HG03135 (cell line): ENCODE results near the gene LRP8.

Experiments
- ATAC-seq: cut with Tn5 transposase; IDR thresholded peaks from one replicate; pipeline ENCODE4 v1.9.1; 2021; ENCODE audit warnings: mild to moderate bottlenecking, moderate library complexity; ENCODE audit not compliant: unreplicated experiment

LRP8 gene

DNA sequence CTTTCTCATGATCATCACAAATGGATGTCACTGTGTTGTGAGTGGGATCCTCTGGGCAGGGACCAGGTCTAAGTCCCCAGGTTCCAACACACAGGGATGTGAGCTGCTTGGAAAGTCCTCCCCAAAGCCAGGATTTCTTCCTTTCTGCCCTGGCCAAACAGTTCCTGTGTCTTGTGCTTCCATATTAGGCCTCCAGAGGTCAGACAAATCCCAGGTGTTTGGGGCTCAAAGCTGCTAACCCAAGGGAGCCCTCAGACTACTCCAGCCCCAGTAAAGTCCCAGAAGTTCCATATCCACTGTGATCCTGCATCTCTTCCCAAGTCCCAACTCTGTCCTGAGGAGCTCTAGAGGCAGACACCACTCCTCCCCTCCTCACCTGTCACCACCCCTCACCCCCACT is 61.8 kb downstream of the LRP8 start:
- ATAC-seq, result no peak

DNA sequence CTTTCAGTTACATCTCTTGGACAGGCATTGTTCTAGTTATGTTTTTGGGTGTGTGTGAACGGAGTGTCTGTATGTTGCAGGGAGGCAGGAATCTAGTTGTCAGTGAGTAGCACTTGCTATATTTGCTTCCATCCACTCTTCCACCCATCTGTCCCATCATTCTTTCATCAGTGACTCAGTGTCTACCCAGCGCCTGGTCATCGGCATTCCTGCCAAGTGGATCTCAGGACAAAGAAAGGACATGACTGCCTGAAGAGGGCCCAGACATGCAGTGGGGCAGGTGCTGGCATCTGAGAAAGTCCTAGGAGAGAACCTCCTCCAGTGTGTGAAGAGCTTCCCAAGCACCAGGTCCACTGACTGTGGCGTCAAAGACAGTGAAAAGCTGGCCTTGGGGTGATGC is 62.3 kb downstream of the LRP8 start:
- no peak for ATAC-seq

- no peak for ATAC-seq
Measured at GRCh38 chr1:53264048-53264447, 63.8 kb downstream of the LRP8 start.

GRCh38 chr1:53262000-53262399 is 65.9 kb downstream of the LRP8 start:
- no peak for ATAC-seq

GRCh38 chr1:53260631-53261247 is 67.1 kb downstream of the LRP8 start:
- ATAC-seq, result no peak

DNA sequence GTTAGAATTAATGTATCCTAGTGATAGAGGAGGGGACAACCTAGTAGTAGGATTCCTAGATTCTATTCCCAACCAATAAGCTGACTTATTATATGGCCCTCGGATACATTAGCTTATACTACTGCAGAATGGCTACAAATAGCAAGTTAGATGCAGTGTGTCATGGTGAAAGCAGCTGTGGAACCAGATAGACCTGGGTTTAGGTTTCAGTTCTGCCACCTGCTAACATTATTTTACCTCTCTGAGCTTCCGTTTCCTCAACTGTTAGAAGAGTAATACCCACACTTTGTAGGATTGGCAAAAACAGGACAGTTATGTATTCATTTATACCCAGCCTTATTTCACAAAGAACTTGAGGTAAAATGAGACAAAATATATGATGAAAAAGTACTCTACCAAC is 67.9 kb downstream of the LRP8 start:
- no peak for ATAC-seq

GRCh38 chr1:53258216-53258615 is 69.7 kb downstream of the LRP8 start:
- ATAC-seq, result no peak

GRCh38 chr1:53257454-53258081 is 70.3 kb downstream of the LRP8 start:
- ATAC-seq, result no peak

- no peak for ATAC-seq
Measured at GRCh38 chr1:53256511-53257453, 71.1 kb downstream of the LRP8 start.

DNA sequence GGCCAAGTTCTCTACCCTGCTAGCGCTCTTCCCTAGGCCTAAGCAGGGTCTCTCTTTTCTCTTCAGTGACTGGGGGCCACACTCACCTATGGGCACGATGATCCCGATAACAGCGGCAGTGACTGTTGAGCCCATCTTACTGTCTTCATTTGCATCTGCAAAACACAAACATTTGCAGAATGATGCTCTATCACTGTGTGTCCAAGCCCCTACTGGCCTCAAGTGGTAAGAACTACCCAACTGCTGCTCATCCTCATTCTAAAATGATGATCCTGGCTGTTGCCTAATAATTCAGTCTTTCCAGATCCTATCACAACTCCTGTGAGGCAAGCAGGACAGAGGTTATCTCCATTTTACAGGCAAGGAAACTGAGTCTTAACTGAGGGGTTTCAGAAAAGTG is 72.8 kb downstream of the LRP8 start:
- no peak for ATAC-seq

- ATAC-seq, result no peak
Measured at GRCh38 chr1:53254011-53254640, 73.7 kb downstream of the LRP8 start.

GRCh38 chr1:53250325-53250724 is 77.5 kb downstream of the LRP8 start:
- ATAC-seq, result no peak

GRCh38 chr1:53249706-53250105 is 78.2 kb downstream of the LRP8 start:
- ATAC-seq, result no peak

DNA sequence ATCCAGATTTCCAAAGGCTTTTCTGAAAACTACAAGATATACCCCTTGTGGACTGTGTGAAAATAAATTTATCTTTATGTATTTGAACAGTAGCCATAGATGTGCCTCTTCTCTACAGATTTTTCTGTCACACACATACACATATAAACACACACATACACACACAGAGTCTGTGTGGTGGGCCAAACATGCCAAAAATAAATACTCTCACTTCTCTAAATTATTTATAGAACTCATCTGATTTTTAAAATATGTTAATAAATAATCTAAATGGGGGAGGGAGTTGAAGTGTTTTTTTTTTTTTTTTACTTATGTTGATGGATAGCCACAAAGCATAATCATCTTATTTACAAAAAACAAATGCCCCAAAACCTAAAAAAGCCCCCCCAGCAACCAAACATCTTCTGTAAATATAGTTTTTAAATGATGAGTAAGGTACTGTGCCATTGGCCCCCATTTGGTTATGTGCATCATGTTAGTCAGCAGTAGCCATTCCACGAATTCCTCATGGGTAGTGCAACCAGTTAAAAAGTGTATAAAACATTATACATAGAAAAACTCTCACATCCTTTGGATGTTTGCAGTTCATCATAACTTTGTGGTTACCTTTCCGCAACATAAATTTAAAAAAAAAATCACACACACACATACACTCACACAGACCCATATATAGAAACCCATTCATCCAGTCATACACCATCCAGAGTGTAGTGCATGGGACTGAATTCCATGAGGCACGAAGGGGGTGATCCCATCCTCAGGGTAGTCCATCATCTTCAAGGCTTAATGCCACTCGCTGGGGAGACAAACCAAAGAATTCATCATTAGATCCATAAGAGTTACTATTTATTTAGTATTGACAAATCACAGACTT is 81.4 kb downstream of the LRP8 start:
- no peak for ATAC-seq

GRCh38 chr1:53244141-53244540 is 83.7 kb downstream of the LRP8 start:
- no peak for ATAC-seq

GRCh38 chr1:53242381-53242780 is 85.5 kb downstream of the LRP8 start:
- no peak for ATAC-seq

GRCh38 chr1:53241828-53242227 is 86.0 kb downstream of the LRP8 start:
- no peak for ATAC-seq

- ATAC-seq, result peak; percentile 92
Measured at GRCh38 chr1:53238197-53239155, 89.4 kb downstream of the LRP8 start, which contains the start of gene MAGOH. MAGOH (minus strand) TSS chr1:53238518; CDS start chr1:53238448, 70 bp downstream.

DNA sequence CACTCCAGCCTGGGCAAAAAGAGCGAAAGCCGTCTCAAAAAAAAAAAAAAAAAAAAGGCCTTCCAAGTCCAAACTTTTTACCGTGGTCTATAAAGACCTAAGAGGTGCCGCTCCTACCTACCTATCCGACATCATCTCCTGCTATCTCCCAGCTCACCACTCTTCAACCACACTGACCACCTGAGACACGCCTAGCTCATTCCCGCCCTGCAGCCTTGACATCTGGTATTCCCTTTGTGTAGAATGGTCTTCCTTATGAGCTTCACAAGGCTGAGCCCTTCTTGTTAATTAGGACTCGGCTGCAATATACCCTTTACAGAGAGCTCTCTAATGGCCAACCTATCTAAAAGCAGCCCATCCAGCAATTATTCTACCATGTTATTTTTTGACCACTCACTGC is 90.2 kb downstream of the LRP8 start:
- no peak for ATAC-seq
